Neutrophil (primary cell): ENCODE results near the gene CLIP2.
"Not testable (repeated sequence)": the region's sequence is repeated elsewhere in the genome, so short reads cannot be mapped to it uniquely, and the experiment has no call there.

Experiments used
- H3K27ac ChIP-seq: fragments of 200-600 bp; sonication (generic); 2 replicates; pipeline ENCODE4 v1.5.1; 2016; ENCODE audit warnings: mild to moderate bottlenecking, moderate library complexity
- H3K27me3 ChIP-seq: fragments of 200-600 bp; sonication (generic); 2 replicates; pipeline ENCODE4 v1.6.0; 2016; ENCODE audit warnings: mild to moderate bottlenecking
- H3K36me3 ChIP-seq: fragments of 200-600 bp; sonication (generic); 2 replicates; pipeline ENCODE4 v1.5.1; 2017
- H3K4me1 ChIP-seq, 2 experiments: fragments of 200-600 bp in 1 of 2; sonication (generic) in 1 of 2; 1 replicate in 1 of 2; 2 replicates in 1 of 2; pipeline versions ENCODE4 v1.5.1 to v1.6.1; 2013 to 2016; ENCODE audit warnings: low read depth in 1 of 2, low read length in 1 of 2, mild to moderate bottlenecking in 1 of 2, moderate library complexity in 1 of 2; ENCODE audit not compliant: control insufficient read depth in 1 of 2, insufficient read depth in 1 of 2
- H3K4me3 ChIP-seq, 2 experiments: fragments of 200-600 bp in 1 of 2; sonication (generic) in 1 of 2; 1 replicate in 1 of 2; 2 replicates in 1 of 2; pipeline ENCODE4 v1.5.1; 2013 to 2016; ENCODE audit warnings: low read depth in 1 of 2, low read length in 1 of 2, mild to moderate bottlenecking in 1 of 2, moderate library complexity in 1 of 2
- H3K9me3 ChIP-seq: fragments of 200-600 bp; sonication (generic); 2 replicates; pipeline ENCODE4 v1.5.1; 2016
- TF ChIP-seq, protein P1 (sequence below): fragments of 200-600 bp; sonication (generic); IDR thresholded peaks from 2 replicates; pipeline ENCODE4 v1.5.1; 2016; ENCODE audit warnings: antibody characterized with exemption

Gene CLIP2

GRCh38 chr7:74388880-74389415 is 99.7 kb downstream of the CLIP2 start:
- Histone ChIP-seq H3K27me3 (no peaks in the 10 kb centered on the region), H3K36me3 (no peaks in the 10 kb centered on the region), H3K4me1 (no peaks in the 10 kb centered on the region), H3K9me3 (no peaks in the 10 kb centered on the region), H3K4me3 (no peak overlapping the region), H3K27ac (no peak overlapping the region)
- TF ChIP-seq, protein P1, sequence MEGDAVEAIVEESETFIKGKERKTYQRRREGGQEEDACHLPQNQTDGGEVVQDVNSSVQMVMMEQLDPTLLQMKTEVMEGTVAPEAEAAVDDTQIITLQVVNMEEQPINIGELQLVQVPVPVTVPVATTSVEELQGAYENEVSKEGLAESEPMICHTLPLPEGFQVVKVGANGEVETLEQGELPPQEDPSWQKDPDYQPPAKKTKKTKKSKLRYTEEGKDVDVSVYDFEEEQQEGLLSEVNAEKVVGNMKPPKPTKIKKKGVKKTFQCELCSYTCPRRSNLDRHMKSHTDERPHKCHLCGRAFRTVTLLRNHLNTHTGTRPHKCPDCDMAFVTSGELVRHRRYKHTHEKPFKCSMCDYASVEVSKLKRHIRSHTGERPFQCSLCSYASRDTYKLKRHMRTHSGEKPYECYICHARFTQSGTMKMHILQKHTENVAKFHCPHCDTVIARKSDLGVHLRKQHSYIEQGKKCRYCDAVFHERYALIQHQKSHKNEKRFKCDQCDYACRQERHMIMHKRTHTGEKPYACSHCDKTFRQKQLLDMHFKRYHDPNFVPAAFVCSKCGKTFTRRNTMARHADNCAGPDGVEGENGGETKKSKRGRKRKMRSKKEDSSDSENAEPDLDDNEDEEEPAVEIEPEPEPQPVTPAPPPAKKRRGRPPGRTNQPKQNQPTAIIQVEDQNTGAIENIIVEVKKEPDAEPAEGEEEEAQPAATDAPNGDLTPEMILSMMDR, result no peak

DNA sequence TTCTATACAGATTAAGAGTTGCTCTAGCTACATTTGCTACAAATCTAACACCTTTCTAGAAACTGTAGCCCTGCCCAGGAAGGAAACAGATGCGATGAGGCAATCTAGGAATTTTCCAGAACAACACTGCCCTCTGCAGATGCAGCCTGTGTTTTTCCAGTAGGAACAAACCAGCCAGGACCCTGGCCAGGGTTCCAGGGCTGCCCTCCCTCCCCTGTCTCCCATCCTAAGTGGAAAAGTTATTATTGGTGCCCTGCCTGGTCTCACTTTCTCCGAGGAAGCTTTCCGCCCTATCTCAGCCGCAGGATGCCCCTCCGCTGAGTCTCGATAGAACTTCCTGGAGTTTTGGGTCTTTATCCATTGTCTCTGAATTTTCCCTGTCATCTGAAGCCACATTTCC is 104.5 kb downstream of the CLIP2 start:
- H3K4me3 ChIP-seq, H3K9me3 ChIP-seq, H3K36me3 ChIP-seq, H3K4me1 ChIP-seq, H3K27ac ChIP-seq, H3K27me3 ChIP-seq: not testable (repeated sequence)

DNA sequence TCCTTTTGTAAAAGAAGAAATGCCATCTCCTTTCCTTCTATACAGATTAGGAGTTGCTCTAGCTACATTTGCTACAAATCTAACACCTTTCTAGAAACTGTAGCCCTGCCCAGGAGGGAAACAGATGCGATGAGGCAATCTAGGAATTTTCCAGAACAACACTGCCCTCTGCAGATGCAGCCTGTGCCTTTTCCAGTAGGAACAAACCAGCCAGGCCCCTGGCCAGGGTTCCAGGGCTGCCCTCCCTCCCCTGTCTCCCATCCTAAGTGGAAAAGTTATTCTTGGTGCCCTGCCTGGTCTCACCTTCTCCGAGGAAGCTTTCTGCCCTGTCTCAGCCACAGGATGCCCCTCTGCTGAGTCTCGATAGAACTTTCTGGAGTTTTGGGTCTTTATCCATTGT is 105.4 kb downstream of the CLIP2 start:
- not testable (repeated sequence) for H3K9me3 ChIP-seq, H3K4me3 ChIP-seq, H3K4me1 ChIP-seq, H3K27me3 ChIP-seq, H3K27ac ChIP-seq, H3K36me3 ChIP-seq

DNA sequence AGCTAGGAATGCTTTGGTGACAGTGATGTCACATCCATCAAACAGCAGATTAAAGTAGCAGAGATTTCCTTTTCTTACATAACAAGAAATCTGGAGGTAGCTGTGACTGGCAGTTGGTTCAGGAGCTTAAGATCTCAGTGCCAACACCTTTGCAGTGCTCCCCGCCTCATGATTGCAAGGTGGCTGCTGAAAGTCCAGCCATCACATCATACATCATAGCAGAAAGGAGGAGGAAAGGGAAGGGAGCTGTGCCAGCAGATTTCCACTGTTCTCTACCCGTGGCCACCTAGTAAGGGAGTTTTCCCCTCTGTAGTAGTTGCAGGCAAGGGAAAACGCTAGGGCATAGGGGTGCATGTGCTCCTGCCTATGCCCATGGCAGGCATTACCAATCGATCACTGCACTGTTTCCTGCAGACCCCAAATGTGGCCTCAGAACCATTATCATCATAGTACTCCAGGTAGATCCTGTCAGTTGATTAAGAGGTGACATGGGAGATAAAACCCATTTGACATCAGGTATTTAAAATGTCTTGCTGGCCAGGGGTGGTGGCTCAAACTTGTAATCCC is 106.6 kb downstream of the CLIP2 start:
- Histone ChIP-seq H3K27me3 (no peaks in the 10 kb centered on the region), H3K4me1 (no peaks in the 10 kb centered on the region), H3K27ac (no peak overlapping the region), H3K36me3 (no peaks in the 10 kb centered on the region), H3K9me3 (no peaks in the 10 kb centered on the region), H3K4me3 (no peak overlapping the region)
- TF ChIP-seq, protein P1, result no peak

DNA sequence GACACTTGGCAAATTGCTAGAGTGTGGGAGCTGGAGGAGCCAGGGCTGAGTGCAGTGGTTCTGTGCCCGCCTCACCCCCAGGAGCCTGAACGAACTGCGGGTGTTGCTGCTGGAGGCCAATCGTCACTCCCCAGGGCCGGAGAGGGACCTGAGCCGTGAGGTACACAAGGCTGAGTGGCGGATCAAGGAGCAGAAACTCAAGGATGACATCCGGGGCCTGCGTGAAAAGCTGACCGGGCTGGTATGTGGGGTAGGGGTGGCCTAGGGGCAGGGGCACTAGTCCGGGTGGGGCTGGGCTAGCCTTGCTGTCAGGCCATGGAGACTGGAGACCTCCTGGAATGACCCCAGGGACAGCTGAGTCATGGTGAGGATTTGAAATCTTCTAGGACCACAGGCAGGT is 107.8 kb downstream of the CLIP2 start:
- Histone ChIP-seq H3K36me3 (no peaks in the 10 kb centered on the region), H3K27ac (no peak overlapping the region), H3K27me3 (no peaks in the 10 kb centered on the region), H3K4me3 (no peak overlapping the region), H3K9me3 (no peaks in the 10 kb centered on the region), H3K4me1 (no peaks in the 10 kb centered on the region)
- TF ChIP-seq, protein P1, result no peak

GRCh38 chr7:74398426-74398825 is 109.2 kb downstream of the CLIP2 start:
- no peaks in the 10 kb centered on the region for H3K36me3 ChIP-seq
- H3K27me3 ChIP-seq, result no peaks in the 10 kb centered on the region
- H3K4me3 ChIP-seq, result no peak overlapping the region
- no peak overlapping the region for H3K27ac ChIP-seq
- no peaks in the 10 kb centered on the region for H3K9me3 ChIP-seq
- no peaks in the 10 kb centered on the region for H3K4me1 ChIP-seq
- TF ChIP-seq, protein P1, result no peak

- no peaks in the 10 kb centered on the region for H3K4me1 ChIP-seq
- no peak overlapping the region for H3K4me3 ChIP-seq
- H3K9me3 ChIP-seq, result no peaks in the 10 kb centered on the region
- no peaks in the 10 kb centered on the region for H3K36me3 ChIP-seq
- H3K27me3 ChIP-seq, result no peaks in the 10 kb centered on the region
- TF ChIP-seq, protein P1, result no peak
- no peak overlapping the region for H3K27ac ChIP-seq
Observed at GRCh38 chr7:74399006-74399405, 109.8 kb downstream of the CLIP2 start.
